RWPE1 (cell line): ENCODE data around the gene SPAG5.

ENCODE experiments used
- CTCF ChIA-PET: fragments of 350-600 bp; sonication (Branson Sonifier 250); formaldehyde crosslinking; extraction: SDS; loops from one replicate; lab custom pipeline; 2021; lab: Yijun Ruan, JAX
- POLR2A ChIA-PET: fragments of 400-600 bp; formaldehyde crosslinking; extraction: SDS; loops from one replicate; lab custom pipeline; 2020; ENCODE audit warnings: antibody characterized with exemption; ENCODE audit not compliant: low non-redundant PET; lab: Yijun Ruan, JAX
- DNase-seq: peaks from one replicate; pipeline ENCODE4 v3.0.0; 2012; ENCODE audit warnings: low spot score
- H3K27ac ChIP-seq: fragments of 450-650 bp; 2 replicates; pipeline ENCODE4 v1.5.1; 2017
- CTCF ChIP-seq: fragments of 450-650 bp; conservative IDR thresholded peaks from 2 replicates; pipeline ENCODE4 v1.5.1; 2017; ENCODE audit warnings: low read depth, mild to moderate bottlenecking

Gene SPAG5

GRCh38 chr17:28549236-28550132, 49.3 kb downstream of the SPAG5 start:
- no peak overlapping the region for H3K27ac ChIP-seq
- ChIA-PET POLR2A (no interaction called here), CTCF (interaction anchor here (0.8 kb wide), 1 partner anchor 56 kb away, joined by 6 read pairs; no protein-coding TSS in a partner anchor)
- no peak for TF ChIP-seq CTCF
- no peak for DNase-seq

GRCh38 chr17:28548417-28549130, 50.3 kb downstream of the SPAG5 start:
- H3K27ac ChIP-seq = no peak overlapping the region
- CTCF ChIA-PET = interaction anchor here (0.6 to 1.3 kb wide), 4 partner anchors 11 to 31 kb away, joined by 3 to 5 read pairs (median 4); partner anchors contain the start of gene PIGS
- no peak for DNase-seq
- POLR2A ChIA-PET = no interaction called here
- TF ChIP-seq CTCF = no peak; the same call in 1 of the 2 replicates

DNA sequence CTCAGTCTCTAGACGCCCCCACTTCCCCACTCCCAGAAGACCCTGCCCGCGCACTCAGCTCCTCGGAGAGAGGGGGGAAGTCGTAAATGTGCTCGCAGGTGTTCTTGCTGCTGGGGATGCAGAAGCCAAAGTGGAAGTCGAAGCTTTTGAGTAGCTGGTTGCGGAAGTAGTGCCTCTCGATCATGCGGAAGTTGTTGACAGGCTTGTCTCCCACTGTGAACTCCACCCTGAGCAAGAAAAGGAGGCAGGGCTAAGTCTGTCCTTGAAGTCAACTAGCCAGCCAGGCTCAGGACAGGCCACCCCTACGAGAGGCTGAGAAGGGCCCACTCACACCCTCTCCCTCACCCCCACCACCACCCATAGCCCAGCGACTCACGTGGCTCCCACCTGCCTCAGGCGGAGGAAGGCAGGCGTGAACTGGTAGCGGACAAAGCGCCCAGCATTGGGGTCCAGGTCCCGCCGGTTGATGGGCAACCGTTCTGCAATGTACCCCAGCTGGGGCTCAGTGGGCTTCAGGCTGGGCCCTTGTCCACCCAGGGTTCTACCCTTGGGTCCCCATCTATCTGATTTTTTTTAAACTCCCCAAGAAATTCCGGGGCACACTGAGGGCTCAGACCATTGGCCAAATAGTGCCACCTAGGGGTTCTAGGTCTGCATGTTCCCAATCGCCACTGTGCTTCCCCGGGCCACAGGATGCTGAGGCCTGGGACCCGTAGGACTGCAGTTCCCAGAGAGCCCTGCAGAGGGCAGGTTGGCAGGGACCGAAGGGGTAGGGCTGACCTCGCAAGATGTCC, 51.0 kb downstream of the SPAG5 start:
- CTCF ChIA-PET = interaction anchor here (0.6 to 1.3 kb wide), 11 partner anchors 11 to 587 kb away, joined by 3 to 6 read pairs (median 4); partner anchors contain the start of gene PIGS

DNA sequence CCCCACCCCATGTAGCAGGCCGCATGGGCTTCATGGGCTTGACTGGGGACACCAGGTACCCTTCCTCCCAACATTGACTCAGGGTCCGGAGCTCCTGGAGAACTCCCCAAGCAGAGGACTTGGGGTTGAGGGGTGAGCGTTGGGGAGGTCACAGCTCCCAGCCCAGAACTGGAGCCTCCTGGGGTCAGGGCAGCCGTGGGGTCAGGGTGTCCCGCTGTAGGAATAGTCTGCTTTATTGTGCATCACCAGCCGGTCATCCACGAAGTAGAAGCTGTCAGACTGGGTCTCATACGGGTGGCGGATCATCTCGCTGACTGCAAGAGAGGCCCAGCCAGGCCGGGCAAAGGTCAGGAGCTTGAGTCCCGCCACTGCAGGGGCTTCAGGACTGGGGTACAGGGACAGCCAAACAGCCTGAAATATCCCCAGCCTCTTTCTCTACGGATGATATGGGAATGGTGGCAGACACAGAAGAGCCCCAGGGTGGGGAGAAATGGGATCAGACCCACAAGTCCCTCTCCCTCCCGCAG, 51.7 kb downstream of the SPAG5 start:
- no peak overlapping the region for H3K27ac ChIP-seq
- ChIA-PET CTCF (interaction anchor here (0.6 to 1.3 kb wide), 8 partner anchors 10 to 588 kb away, joined by 3 to 6 read pairs (median 4); no protein-coding TSS in a partner anchor), POLR2A (no interaction called here)
- DNase-seq = no peak
- no peak for TF ChIP-seq CTCF

More for the DNA sequence above, 51.0 kb downstream of the SPAG5 start:
- H3K27ac ChIP-seq = no peak overlapping the region
- DNase-seq = peak; percentile 72
- POLR2A ChIA-PET = no interaction called here
- TF ChIP-seq CTCF = peak; percentile 77

DNA sequence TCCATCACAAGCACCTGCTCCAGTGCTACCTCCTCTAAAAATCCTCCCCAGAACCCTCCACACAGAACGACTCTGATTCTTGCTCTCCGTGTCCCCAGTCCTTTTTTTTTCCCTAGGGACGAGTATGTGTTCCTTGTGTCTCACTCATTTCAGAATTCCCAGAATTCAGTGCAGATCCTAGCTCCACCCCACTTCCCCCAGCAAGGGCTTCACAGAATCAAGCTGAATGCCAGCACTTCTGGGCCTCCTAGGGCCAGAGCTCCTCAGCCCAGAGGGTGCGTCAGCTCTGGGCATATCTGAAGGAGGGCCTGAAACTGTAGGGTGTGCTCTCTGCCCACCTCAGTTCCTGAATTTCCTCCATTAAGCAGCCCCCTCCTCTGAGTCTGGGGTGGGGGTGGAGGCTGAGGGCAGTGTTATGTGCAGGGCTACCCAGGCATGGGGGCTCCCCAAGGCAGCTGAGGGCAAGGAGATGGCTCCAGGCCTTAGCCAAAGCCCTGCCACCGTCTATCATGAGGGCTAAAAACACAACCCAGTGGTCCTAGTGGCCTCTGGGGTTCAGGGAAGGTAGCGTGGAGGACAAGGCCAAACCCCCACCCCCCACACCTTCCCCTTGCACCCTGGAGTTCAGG, 52.9 kb downstream of the SPAG5 start:
- DNase-seq = no peak
- CTCF ChIA-PET = interaction anchor here (0.6 kb wide), 1 partner anchor 48 kb away, joined by 3 read pairs; no protein-coding TSS in a partner anchor
- TF ChIP-seq CTCF = no peak
- no peak overlapping the region for H3K27ac ChIP-seq
- POLR2A ChIA-PET = no interaction called here
